ENCODE measurements around the gene PCSK4. TPM values are rescaled to one million over a fixed set of nuclear protein-coding genes. Genes with fewer than 3 reads are reported as not detected.
A peak's percentile ranks its signal among the peaks of the same experiment; 100 is the strongest.
"Not testable (repeated sequence)": the region's sequence is repeated elsewhere in the genome, so short reads cannot be mapped to it uniquely, and the experiment has no call there.

The PCSK4 gene
- total and polyA plus RNA-seq, 7 donors, result 0.99 to 5.0 (median 3.1) TPM; not detected in 1

DNA sequence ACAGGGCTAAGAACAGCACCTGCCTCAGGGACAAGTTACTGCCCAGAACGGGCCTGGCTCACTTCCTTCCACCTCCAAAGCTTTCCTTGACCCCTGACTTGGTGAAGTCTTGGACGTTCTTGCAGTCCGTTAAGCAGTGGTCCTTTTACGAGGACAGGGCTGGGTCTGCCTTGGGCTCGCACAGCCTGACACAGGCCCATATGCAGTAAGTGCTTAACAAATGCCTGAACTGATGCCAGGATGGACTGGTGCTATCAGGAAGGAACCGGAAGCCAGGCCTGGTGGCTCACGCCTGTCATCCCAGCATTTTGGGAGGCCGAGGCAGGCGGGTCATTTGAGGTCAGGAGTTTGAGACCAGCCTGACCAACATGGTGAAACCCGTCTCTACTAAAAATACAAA lies 31.9 kb upstream of the PCSK4 start:
- Histone ChIP-seq H3K4me3 (no peak overlapping the region), H3K27me3 (peaks cover 25 to 45% (median 45%) of the 10 kb centered on the region in 3 donors), H3K9me3 (no peaks in the 10 kb centered on the region), H3K27ac (peak overlapping the region in 2 of 4 donors; percentile 41 to 45), H3K4me1 (peaks cover 0 to 26% (median 20%) of the 10 kb centered on the region in 4 donors), H3K36me3 (no peaks in the 10 kb centered on the region)
- DNase-seq, result no peak
- intact Hi-C loops (cut with DNase I), result no loop called here
- TF ChIP-seq POLR2A (IDR thresholded peaks at IDR 0.05) (no peak), EP300 (IDR thresholded peaks at IDR 0.05) (no peak), POLR2AphosphoS5 (IDR thresholded peaks at IDR 0.05) (no peak)
- TF ChIP-seq, protein P1, sequence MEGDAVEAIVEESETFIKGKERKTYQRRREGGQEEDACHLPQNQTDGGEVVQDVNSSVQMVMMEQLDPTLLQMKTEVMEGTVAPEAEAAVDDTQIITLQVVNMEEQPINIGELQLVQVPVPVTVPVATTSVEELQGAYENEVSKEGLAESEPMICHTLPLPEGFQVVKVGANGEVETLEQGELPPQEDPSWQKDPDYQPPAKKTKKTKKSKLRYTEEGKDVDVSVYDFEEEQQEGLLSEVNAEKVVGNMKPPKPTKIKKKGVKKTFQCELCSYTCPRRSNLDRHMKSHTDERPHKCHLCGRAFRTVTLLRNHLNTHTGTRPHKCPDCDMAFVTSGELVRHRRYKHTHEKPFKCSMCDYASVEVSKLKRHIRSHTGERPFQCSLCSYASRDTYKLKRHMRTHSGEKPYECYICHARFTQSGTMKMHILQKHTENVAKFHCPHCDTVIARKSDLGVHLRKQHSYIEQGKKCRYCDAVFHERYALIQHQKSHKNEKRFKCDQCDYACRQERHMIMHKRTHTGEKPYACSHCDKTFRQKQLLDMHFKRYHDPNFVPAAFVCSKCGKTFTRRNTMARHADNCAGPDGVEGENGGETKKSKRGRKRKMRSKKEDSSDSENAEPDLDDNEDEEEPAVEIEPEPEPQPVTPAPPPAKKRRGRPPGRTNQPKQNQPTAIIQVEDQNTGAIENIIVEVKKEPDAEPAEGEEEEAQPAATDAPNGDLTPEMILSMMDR (IDR thresholded peaks at IDR 0.05), result no peak
- 43 to 68% methylated on average over 10 of the region's 10 CpGs for WGBS, 2 donors

GRCh38 chr19:1521636-1522035 lies 31.5 kb upstream of the PCSK4 start:
- peak; percentile 80 for DNase-seq
- peaks cover 25 to 41% (median 41%) of the 10 kb centered on the region in 3 donors for H3K27me3 ChIP-seq
- peak overlapping the region in 2 of 4 donors; percentile 41 to 45 for H3K27ac ChIP-seq
- 72 to 75% methylated on average over 14 of the region's 14 CpGs for WGBS, 2 donors
- TF ChIP-seq POLR2AphosphoS5 (IDR thresholded peaks at IDR 0.05) (no peak), POLR2A (IDR thresholded peaks at IDR 0.05) (no peak), EP300 (IDR thresholded peaks at IDR 0.05) (no peak)
- TF ChIP-seq, protein P1 (IDR thresholded peaks at IDR 0.05), result no peak
- H3K4me1 ChIP-seq, result peaks cover 0 to 26% (median 20%) of the 10 kb centered on the region in 4 donors
- H3K9me3 ChIP-seq, result no peaks in the 10 kb centered on the region
- no peaks in the 10 kb centered on the region for H3K36me3 ChIP-seq
- H3K4me3 ChIP-seq, result no peak overlapping the region
- intact Hi-C loops (cut with DNase I), result no loop called here

GRCh38 chr19:1520203-1520780 lies 30.1 kb upstream of the PCSK4 start:
- H3K36me3 ChIP-seq, result no peaks in the 10 kb centered on the region
- no peak for DNase-seq
- H3K4me1 ChIP-seq, result peaks cover 0 to 26% (median 20%) of the 10 kb centered on the region in 4 donors
- peaks cover 20 to 27% (median 27%) of the 10 kb centered on the region in 3 donors for H3K27me3 ChIP-seq
- intact Hi-C loops (cut with DNase I), result no loop called here
- WGBS, 2 donors, result 59 to 75% methylated on average over 17 of the region's 17 CpGs
- no peaks in the 10 kb centered on the region for H3K9me3 ChIP-seq
- no peak overlapping the region for H3K27ac ChIP-seq
- TF ChIP-seq POLR2A (IDR thresholded peaks at IDR 0.05), result no peak
- TF ChIP-seq EP300 (IDR thresholded peaks at IDR 0.05), result no peak
- no peak for TF ChIP-seq POLR2AphosphoS5 (IDR thresholded peaks at IDR 0.05)
- TF ChIP-seq, protein P1 (IDR thresholded peaks at IDR 0.05), result no peak
- H3K4me3 ChIP-seq, result no peak overlapping the region

- peaks cover 15 to 22% (median 22%) of the 10 kb centered on the region in 3 donors for H3K27me3 ChIP-seq
- 81 to 86% methylated on average over 8 of the region's 8 CpGs for WGBS, 2 donors
These were observed 29.7 kb upstream of the PCSK4 start for GRCh38 chr19:1519802-1520201.

DNA sequence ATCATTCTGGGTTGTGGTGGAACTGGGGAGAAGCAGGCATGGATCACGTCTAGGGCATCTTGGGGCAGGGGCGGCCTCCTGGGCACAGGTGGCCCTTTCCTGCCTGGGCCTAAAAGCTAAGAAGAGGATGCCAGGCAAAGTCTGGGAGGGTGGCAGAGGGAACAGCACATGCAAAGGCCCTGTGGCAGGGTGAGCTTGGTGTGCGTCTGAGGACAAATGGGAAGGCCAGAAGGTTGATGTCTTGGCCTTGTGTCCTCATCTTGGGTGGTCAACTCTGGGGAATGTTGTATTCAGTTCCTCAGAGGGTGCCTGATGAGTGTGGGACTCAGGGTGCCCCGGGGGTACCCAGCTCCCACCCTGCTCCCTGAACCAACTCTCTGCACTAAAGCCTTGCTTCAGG lies 28.3 kb upstream of the PCSK4 start:
- H3K4me1 ChIP-seq, result peaks cover 0 to 18% (median 14%) of the 10 kb centered on the region in 4 donors
- H3K27me3 ChIP-seq, result peaks cover 6 to 18% (median 18%) of the 10 kb centered on the region in 3 donors
- TF ChIP-seq EP300 (IDR thresholded peaks at IDR 0.05) (no peak), POLR2AphosphoS5 (IDR thresholded peaks at IDR 0.05) (no peak), POLR2A (IDR thresholded peaks at IDR 0.05) (no peak)
- TF ChIP-seq, protein P1 (IDR thresholded peaks at IDR 0.05), result no peak
- H3K4me3 ChIP-seq, result no peak overlapping the region
- intact Hi-C loops (cut with DNase I), result no loop called here
- no peak overlapping the region for H3K27ac ChIP-seq
- 83 to 87% methylated on average over 4 of the region's 4 CpGs for WGBS, 2 donors
- no peaks in the 10 kb centered on the region for H3K9me3 ChIP-seq
- DNase-seq, result no peak
- no peaks in the 10 kb centered on the region for H3K36me3 ChIP-seq

More at GRCh38 chr19:1519802-1520201, 29.7 kb upstream of the PCSK4 start:
- H3K27ac ChIP-seq; H3K9me3 ChIP-seq; H3K36me3 ChIP-seq; H3K4me3 ChIP-seq; DNase-seq; intact Hi-C loops (cut with DNase I): not testable (repeated sequence)
- peaks cover 0 to 26% (median 20%) of the 10 kb centered on the region in 4 donors for H3K4me1 ChIP-seq

All from sigmoid colon (tissue), 7 donors.